T-helper 2 cell treated with Interferon-gamma antibody and Interleukin-4, amounts not matched to agents 5 μg/mL and 100 μg/mL, for 36 hours (primary cell): ENCODE data around the gene DIAPH1.

Experiments used
- DNase-seq: peaks from one replicate; pipeline ENCODE4 v3.0.0; 2021; ENCODE audit warnings: low spot score
- H3K27ac Mint-ChIP-seq: one replicate; pipeline ENCODE4 v1.8.0; 2021; ENCODE audit warnings: mild to moderate bottlenecking, mixed read lengths
- H3K27me3 Mint-ChIP-seq: one replicate; pipeline ENCODE4 v1.8.0; 2021; ENCODE audit warnings: low read depth, mixed read lengths
- H3K36me3 Mint-ChIP-seq: one replicate; pipeline ENCODE4 v1.8.0; 2021; ENCODE audit warnings: low read depth, mixed read lengths
- H3K4me1 Mint-ChIP-seq: one replicate; pipeline ENCODE4 v1.8.0; 2021; ENCODE audit warnings: low read depth, mixed read lengths
- H3K4me3 Mint-ChIP-seq: one replicate; pipeline ENCODE4 v1.8.0; 2022; ENCODE audit warnings: mild to moderate bottlenecking, moderate library complexity, mixed read lengths
- H3K9me3 Mint-ChIP-seq: one replicate; pipeline ENCODE4 v1.8.0; 2021; ENCODE audit warnings: mixed read lengths

The DIAPH1 gene

DNA sequence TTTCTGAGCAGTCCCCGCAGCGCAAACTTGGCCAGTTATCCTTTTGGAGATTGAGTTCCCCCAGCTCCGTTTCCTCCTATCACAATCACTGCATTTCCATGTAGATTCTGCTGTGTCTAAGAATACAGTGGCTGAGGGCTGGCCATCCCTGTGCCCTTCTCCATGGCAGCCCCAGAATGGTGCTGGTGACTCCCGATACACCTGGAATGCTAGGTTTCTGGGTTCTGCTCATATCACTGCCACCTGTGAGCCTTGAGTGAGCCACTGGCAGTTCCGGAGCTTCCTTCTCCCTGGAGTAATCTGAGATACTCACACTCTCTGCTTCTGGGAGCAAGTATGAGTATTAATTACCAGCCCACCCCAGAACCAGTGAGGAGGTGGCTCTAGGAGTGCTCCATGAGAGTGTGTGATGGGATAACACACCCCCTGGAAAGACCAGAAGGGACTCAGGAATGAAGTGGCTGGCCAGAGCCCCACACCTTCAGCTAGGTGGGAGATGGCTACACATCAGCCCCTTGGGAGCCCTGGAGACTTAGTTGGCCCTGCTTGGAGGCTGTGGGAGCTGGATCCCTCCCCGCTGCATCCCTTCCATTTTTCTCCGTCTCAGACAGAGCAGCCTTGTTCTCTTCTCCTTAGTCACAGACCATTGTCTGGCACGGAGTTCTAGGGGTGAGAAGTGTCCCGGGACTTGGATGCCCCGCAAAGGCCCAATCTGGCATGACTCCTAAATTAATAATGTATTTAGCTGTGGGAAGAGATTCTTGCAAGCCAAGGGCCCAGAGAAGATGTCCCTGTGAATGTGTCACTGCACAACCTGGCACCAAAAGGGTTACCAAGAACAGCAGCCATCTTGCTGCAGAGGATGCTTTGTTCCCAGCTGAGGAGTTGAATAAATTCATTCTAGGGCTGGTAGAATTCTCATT, 125.0 kb downstream of the DIAPH1 start:
- H3K27ac Mint-ChIP-seq, result no peak overlapping the region
- no peak for DNase-seq
- H3K36me3 Mint-ChIP-seq, result no peaks in the 10 kb centered on the region
- no peaks in the 10 kb centered on the region for H3K9me3 Mint-ChIP-seq
- no peak overlapping the region for H3K4me3 Mint-ChIP-seq
- H3K4me1 Mint-ChIP-seq, result peaks cover 3% of the 10 kb centered on the region
- H3K27me3 Mint-ChIP-seq, result peaks cover 49% of the 10 kb centered on the region

DNA sequence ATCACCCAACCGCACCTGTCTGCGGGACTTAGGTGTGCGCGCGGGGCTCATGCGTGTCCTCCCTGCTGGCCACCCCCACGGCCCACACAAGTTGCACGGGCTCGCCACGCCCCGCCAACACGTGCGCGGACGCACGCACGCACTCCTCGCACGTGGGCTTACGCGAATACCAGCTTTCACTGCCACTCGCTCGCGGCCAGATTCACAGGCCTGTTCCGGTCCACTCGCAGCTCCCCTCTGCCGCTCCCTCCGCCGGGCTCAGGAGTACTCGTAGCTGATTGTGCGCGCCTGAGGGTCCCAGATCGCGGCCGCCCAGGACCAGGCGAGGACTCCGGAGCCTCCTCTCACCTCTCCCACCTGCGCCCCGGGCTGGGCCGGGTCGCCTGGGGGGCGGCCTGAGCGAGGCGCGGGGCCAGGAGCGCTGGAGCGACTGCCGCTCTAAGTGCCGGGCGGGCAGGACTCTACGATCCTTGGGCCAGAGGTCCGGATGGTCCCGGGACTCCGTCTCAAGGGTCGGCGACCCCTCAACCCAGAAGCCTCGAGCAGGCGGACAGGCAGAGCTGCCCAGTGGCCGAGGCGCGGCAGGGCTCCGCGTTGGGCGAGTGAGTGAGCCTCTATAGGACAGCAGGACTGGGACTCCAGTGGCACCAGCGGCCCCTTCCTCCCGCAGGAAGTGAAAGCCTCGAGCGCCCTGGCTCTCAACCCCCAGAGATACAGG, 126.5 kb downstream of the DIAPH1 start:
- Mint-ChIP-seq H3K36me3 (no peaks in the 10 kb centered on the region), H3K4me1 (peaks cover 3% of the 10 kb centered on the region), H3K4me3 (peak overlapping the region; percentile 73), H3K9me3 (no peaks in the 10 kb centered on the region), H3K27me3 (peaks cover 53% of the 10 kb centered on the region), H3K27ac (no peak overlapping the region)
- no peak for DNase-seq

DNA sequence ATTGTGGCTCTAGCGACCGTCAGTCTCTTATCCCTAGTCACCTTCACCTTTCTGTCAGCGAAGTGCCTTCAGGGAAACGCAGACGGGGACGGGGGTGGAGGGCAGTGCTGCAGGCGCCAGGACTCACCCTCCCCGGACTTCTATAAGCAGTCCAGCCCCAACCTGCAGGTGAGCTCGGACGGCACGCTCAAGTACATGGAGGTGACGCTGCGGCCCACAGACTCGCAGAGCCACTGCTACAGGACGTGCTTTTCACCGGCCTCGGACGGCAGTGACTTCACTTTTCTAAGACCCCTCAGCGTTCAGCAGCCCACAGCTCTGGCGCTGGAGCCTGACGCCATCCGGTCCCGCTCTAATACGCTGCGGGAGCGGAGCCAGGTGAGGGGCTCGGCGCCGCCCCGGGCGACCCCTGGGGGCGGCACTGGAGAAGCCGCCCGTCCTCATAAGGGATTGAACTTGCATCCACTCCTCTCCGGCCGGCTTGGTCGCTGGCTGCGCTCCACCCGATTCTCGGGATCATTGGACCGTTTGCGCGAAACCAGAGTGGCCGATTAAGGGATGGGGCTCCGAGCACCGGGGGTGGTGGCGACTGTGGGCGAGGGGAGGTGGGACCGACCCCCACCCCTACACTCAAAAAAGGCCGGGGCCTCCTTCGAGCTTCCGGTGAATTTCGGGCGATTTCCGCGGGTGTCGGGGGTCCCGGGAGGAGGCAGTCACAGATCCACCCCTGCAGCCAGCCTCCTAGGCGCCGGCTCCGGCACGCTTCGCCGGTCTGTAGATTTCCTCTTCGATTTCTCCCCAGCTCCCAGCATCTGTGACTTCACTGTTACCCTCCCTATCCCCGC, 127.3 kb downstream of the DIAPH1 start:
- no peaks in the 10 kb centered on the region for H3K9me3 Mint-ChIP-seq
- H3K4me1 Mint-ChIP-seq, result peaks cover 3% of the 10 kb centered on the region
- peak overlapping the region; percentile 73 for H3K4me3 Mint-ChIP-seq
- H3K36me3 Mint-ChIP-seq, result no peaks in the 10 kb centered on the region
- no peak for DNase-seq
- H3K27ac Mint-ChIP-seq, result no peak overlapping the region
- peaks cover 58% of the 10 kb centered on the region for H3K27me3 Mint-ChIP-seq

DNA sequence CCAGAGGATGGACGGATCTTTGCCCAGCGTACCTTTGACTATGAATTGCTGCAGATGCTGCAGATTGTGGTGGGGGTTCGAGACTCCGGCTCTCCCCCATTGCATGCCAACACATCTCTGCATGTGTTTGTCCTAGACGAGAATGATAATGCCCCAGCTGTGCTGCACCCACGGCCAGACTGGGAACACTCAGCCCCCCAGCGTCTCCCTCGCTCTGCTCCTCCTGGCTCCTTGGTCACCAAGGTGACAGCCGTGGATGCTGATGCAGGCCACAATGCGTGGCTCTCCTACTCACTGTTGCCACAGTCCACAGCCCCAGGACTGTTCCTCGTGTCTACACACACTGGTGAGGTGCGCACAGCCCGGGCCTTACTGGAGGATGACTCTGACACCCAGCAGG, 128.0 kb downstream of the DIAPH1 start:
- H3K27ac Mint-ChIP-seq, result no peak overlapping the region
- no peak overlapping the region for H3K4me3 Mint-ChIP-seq
- H3K9me3 Mint-ChIP-seq, result no peaks in the 10 kb centered on the region
- H3K4me1 Mint-ChIP-seq, result peaks cover 3% of the 10 kb centered on the region
- DNase-seq, result no peak
- H3K36me3 Mint-ChIP-seq, result no peaks in the 10 kb centered on the region
- peaks cover 64% of the 10 kb centered on the region for H3K27me3 Mint-ChIP-seq

DNA sequence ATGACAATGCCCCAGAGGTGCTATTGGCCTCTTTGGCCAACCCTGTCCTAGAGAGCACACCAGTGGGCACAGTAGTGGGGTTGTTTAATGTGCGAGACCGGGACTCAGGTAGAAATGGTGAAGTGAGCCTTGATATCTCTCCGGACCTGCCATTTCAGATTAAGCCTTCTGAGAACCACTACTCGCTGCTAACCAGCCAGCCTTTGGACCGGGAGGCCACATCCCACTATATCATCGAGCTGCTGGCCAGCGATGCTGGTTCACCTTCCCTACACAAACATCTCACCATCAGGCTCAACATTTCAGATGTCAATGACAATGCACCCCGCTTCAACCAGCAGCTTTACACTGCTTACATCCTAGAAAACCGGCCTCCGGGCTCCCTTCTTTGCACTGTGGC, 128.5 kb downstream of the DIAPH1 start:
- no peak for DNase-seq
- H3K27me3 Mint-ChIP-seq, result peaks cover 64% of the 10 kb centered on the region
- H3K9me3 Mint-ChIP-seq, result no peaks in the 10 kb centered on the region
- no peak overlapping the region for H3K27ac Mint-ChIP-seq
- no peak overlapping the region for H3K4me3 Mint-ChIP-seq
- H3K36me3 Mint-ChIP-seq, result no peaks in the 10 kb centered on the region
- no peaks in the 10 kb centered on the region for H3K4me1 Mint-ChIP-seq

DNA sequence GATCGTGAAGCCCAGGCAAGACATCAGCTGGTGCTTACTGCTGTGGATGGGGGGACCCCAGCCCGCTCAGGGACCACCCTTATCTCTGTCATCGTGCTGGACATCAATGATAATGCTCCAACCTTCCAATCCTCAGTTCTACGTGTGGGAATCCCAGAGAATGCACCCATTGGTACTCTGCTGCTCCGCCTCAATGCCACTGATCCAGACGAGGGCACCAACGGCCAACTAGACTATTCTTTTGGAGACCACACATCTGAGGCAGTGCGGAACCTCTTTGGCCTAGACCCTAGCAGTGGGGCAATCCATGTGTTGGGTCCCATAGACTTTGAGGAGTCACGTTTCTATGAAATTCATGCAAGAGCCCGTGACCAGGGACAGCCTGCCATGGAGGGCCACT, 129.0 kb downstream of the DIAPH1 start:
- Mint-ChIP-seq H3K4me3 (no peak overlapping the region), H3K9me3 (no peaks in the 10 kb centered on the region), H3K4me1 (no peaks in the 10 kb centered on the region), H3K27ac (no peak overlapping the region), H3K36me3 (no peaks in the 10 kb centered on the region), H3K27me3 (peaks cover 66% of the 10 kb centered on the region)
- DNase-seq, result no peak

DNA sequence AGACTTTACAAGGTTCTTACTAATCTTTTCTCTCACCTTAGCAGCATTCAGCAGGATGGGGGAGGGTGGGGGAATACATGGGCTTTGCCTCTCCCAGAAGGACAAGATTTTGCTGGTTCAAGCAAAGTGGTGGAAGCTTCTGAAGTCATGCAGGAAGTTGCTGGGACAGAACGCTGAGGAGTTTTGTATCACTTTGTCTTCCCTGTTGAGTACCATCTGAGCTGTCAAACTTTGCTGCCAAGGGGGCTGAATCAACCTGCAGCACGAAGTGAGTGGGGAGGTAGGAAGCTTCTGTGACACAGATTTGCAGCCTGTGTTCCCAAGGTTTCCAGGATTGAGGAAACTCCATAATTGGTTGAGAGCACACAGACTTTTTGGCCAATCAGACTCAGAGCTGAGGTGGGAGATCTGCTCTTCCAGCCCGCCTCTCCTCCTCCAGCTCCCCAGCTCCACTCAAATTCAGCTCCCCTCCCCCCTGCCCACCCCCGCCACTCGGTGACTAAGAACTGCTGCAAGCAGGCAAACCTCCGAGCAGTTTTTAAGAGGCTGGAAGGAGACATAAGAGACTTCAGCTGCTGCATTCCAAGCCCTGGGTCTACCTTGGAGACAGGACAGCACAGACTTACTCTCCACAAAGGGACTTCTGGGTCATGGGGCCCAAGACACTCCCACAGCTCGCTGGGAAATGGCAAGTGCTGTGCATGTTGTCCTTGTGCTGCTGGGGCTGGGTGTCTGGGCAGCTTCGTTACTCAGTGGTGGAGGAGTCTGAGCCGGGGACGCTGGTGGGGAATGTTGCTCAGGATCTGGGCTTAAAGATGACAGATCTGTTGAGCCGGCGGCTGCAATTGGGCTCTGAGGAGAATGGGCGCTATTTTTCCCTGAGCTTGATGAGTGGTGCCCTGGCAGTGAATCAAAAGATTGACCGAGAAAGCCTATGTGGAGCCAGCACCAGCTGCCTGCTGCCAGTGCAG, 129.9 kb downstream of the DIAPH1 start, which contains the start of gene PCDHGC5:
PCDHGC5 (plus strand) TSS at position 491 of the 971 bp plus-strand sequence; CDS start at position 651, 160 bp downstream.
- Mint-ChIP-seq H3K27ac (no peak within 1 kb of the TSS), H3K9me3 (no peaks in the 10 kb centered on the region), H3K27me3 (peaks cover 66% of the 10 kb centered on the region), H3K4me3 (no peak within 1 kb of the TSS), H3K36me3 (no peaks in the 10 kb centered on the region), H3K4me1 (no peaks in the 10 kb centered on the region)
- DNase-seq, result no peak

DNA sequence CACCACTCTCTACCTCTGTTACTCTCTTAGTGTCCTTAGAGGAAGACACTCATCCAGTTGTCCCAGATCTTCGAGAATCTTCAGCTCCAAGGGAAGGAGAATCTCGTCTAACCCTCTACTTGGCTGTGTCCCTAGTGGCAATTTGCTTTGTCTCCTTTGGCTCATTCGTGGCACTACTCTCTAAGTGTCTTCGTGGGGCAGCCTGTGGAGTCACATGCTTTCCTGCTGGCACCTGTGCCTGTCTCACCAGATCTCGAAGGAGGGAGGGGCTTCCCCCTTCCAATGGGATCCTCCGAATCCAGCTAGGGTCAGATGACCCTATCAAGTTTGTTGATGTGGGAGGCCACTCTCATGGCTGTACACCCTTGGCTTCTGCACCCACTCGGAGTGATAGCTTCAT, 131.7 kb downstream of the DIAPH1 start:
- H3K36me3 Mint-ChIP-seq, result no peaks in the 10 kb centered on the region

DNA sequence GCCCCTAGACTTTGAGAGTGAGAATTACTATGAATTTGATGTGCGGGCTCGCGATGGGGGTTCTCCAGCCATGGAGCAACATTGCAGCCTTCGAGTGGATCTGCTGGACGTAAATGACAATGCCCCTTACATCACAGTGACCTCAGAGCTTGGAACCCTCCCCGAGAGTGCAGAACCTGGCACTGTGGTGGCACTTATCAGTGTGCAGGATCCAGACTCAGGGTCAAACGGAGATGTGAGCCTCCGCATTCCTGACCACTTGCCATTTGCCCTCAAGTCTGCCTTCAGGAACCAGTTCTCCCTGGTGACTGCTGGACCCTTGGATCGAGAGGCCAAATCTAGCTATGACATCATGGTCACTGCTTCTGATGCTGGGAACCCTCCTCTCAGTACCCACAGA, 132.7 kb downstream of the DIAPH1 start:
- no peak overlapping the region for H3K4me3 Mint-ChIP-seq
- no peak overlapping the region for H3K27ac Mint-ChIP-seq
- no peak for DNase-seq
- no peaks in the 10 kb centered on the region for H3K36me3 Mint-ChIP-seq
- H3K9me3 Mint-ChIP-seq, result no peaks in the 10 kb centered on the region
- peaks cover 69% of the 10 kb centered on the region for H3K27me3 Mint-ChIP-seq
- H3K4me1 Mint-ChIP-seq, result no peaks in the 10 kb centered on the region

More for the DNA sequence above, 131.7 kb downstream of the DIAPH1 start:
- Mint-ChIP-seq H3K9me3 (no peaks in the 10 kb centered on the region), H3K4me3 (no peak overlapping the region), H3K4me1 (no peaks in the 10 kb centered on the region), H3K27ac (no peak overlapping the region), H3K27me3 (peaks cover 72% of the 10 kb centered on the region)
- no peak for DNase-seq

DNA sequence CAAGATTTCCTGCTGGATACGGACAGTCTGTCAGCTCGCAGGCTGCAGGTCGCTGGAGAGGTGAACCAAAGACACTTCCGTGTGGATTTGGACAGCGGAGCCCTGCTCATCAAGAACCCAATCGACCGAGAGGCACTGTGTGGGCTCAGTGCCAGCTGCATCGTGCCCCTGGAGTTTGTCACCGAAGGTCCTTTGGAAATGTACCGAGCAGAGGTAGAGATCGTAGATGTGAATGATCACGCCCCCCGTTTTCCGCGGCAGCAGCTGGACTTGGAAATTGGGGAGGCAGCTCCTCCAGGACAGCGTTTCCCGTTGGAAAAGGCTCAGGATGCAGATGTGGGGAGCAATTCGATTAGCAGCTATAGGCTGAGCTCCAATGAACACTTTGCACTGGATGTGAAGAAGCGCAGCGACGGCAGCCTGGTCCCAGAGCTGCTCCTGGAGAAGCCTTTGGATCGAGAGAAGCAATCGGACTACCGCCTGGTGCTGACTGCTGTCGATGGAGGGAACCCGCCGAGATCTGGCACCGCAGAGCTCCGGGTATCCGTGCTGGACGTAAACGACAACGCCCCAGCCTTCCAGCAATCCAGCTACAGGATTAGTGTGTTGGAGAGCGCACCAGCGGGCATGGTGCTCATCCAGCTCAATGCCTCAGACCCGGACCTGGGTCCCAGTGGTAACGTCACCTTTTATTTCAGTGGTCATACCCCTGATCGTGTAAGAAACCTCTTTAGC, 133.3 kb downstream of the DIAPH1 start:
- H3K27ac Mint-ChIP-seq, result no peak overlapping the region
- no peaks in the 10 kb centered on the region for H3K36me3 Mint-ChIP-seq
- H3K4me1 Mint-ChIP-seq, result no peaks in the 10 kb centered on the region
- H3K27me3 Mint-ChIP-seq, result peaks cover 67% of the 10 kb centered on the region
- no peak for DNase-seq
- no peaks in the 10 kb centered on the region for H3K9me3 Mint-ChIP-seq
- no peak overlapping the region for H3K4me3 Mint-ChIP-seq

DNA sequence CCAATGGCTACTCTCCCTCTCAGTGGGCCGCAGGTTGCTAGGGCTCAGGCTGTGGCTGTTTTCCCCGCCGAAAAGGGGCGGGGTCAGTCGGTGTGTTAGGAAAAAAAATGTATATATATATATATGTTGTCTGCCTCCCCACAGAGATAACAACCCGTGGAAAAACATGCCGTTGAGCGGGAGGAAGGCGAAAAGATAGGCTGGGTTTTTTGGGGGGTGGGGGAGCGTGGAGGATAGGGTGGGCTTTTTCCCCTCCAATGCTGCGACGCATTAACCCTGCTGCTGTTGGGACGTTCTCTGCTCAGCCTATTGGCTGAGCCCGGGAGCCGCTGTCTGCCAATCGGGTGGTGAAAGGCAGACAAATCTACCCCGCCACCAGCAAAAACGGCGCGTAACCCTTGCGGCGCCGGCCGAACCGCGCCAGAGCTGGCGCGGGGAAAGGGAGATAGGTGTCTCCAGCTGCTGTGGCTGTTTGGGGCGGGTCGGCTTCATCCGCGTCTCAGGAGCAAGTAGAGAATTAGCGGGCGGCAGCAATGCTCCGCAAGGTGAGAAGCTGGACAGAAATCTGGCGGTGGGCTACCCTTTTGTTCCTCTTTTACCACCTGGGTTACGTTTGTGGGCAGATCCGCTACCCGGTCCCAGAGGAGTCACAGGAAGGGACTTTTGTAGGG, 134.0 kb downstream of the DIAPH1 start, which contains the start of gene PCDHGC4:
PCDHGC4 (plus strand) TSS at position 390 of the 671 bp plus-strand sequence; CDS start at position 534, 144 bp downstream.
- no peaks in the 10 kb centered on the region for H3K4me1 Mint-ChIP-seq
- H3K36me3 Mint-ChIP-seq, result no peaks in the 10 kb centered on the region
- H3K27ac Mint-ChIP-seq, result no peak within 1 kb of the TSS
- peaks cover 65% of the 10 kb centered on the region for H3K27me3 Mint-ChIP-seq
- no peak within 1 kb of the TSS for H3K4me3 Mint-ChIP-seq
- no peaks in the 10 kb centered on the region for H3K9me3 Mint-ChIP-seq
- no peak for DNase-seq

DNA sequence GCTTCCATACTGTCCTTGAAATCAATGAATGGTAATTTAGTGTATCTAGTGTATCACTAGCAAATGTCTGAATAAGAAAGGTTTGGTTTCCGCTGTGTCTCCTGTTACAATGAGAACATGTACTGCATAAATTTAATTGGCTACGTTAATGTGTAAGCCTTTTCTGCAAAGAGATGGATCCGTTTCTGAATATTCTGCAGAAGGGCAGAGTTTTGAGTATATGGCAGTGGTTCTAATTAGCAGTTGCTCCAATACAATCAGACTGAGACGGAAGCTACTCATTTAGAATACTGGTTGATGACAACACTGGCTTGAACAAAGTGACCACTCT, 134.5 kb downstream of the DIAPH1 start:
- no peak overlapping the region for H3K4me3 Mint-ChIP-seq
- no peak for DNase-seq
- no peak overlapping the region for H3K27ac Mint-ChIP-seq
- no peaks in the 10 kb centered on the region for H3K4me1 Mint-ChIP-seq
- H3K36me3 Mint-ChIP-seq, result no peaks in the 10 kb centered on the region
- H3K27me3 Mint-ChIP-seq, result peaks cover 70% of the 10 kb centered on the region
- no peaks in the 10 kb centered on the region for H3K9me3 Mint-ChIP-seq
